Measurements from ENCODE around the gene MTUS2. TPM values are rescaled to one million over a fixed set of nuclear protein-coding genes. Genes with fewer than 3 reads are reported as not detected.

The MTUS2 gene
- total and polyA plus RNA-seq, 2 donors (not counting 1 experiment from before 2014, with no cell fraction given), result 0.06 TPM; not detected in 1

GRCh38 chr13:28826368-28826767 is 6.2 kb downstream of the MTUS2 start:
- Histone ChIP-seq H4K20me1 (ENCODE audit: control insufficient read depth, extremely low read depth, insufficient read depth, low read length) (no peaks in the 10 kb centered on the region), H3K9me3 (ENCODE audit: control insufficient read depth, insufficient read depth, low read depth, low read length) (no peaks in the 10 kb centered on the region), H3K9ac (ENCODE audit: insufficient read depth, low read length) (no peak overlapping the region), H2AFZ (ENCODE audit: low read length) (no peak overlapping the region), H3K79me2 (ENCODE audit: control insufficient read depth, insufficient read depth, low read length) (no peaks in the 10 kb centered on the region), H3K4me3 (replicated peaks in 1 of 4; ENCODE audit: control extremely low read depth in 1 of 4, insufficient read depth in 1 of 4, low read depth in 3 of 4, low read length in 4 of 4) (no peak overlapping the region), H3K4me1 (ENCODE audit: control insufficient read depth, extremely low read depth, insufficient read depth, low read length) (no peaks in the 10 kb centered on the region), H3K27me3 (ENCODE audit: control insufficient read depth, insufficient read depth, low read length) (no peaks in the 10 kb centered on the region), H3K36me3 (ENCODE audit: control insufficient read depth, insufficient read depth, low read length) (no peaks in the 10 kb centered on the region), H3K4me2 (ENCODE audit: extremely low read depth, insufficient read depth, low read length) (no peak overlapping the region), H3K27ac (ENCODE audit: insufficient read depth, low read length) (no peak overlapping the region)
- no peak for TF ChIP-seq CTCF (conservative IDR thresholded peaks at IDR 0.05 in 1 of 2, IDR thresholded peaks at IDR 0.05 in 1 of 2; ENCODE audit: low read depth in 1 of 2, low read length in 2 of 2)
- no peak for TF ChIP-seq EZH2 (IDR thresholded peaks at IDR 0.05; ENCODE audit: low read length, missing control alignments)
- no peak for DNase-seq (ENCODE audit: low read depth in 2 of 2)

DNA sequence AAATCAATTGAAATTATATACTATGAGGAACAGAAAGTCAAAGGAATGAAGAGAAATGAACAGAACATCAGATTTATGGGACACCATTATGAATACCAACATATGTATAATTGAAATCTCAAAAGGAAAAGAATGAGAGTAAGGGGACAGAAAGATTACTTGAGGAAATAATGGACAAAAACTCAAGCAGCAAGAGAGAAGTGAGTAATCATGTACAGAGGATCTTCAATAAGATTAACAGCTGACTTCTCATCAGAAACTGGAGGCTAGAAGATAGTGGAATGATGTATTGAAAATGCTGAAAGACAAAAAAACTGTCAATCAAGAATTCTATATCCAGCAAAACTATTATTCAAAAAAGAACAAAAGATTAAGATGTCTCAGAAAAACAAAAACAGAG is 10.4 kb downstream of the MTUS2 start:
- Histone ChIP-seq H3K4me2 (ENCODE audit: extremely low read depth, insufficient read depth, low read length) (no peak overlapping the region), H3K79me2 (ENCODE audit: control insufficient read depth, insufficient read depth, low read length) (no peaks in the 10 kb centered on the region), H3K9me3 (ENCODE audit: control insufficient read depth, insufficient read depth, low read depth, low read length) (no peaks in the 10 kb centered on the region), H4K20me1 (ENCODE audit: control insufficient read depth, extremely low read depth, insufficient read depth, low read length) (no peaks in the 10 kb centered on the region), H3K27ac (ENCODE audit: insufficient read depth, low read length) (no peak overlapping the region), H3K4me1 (ENCODE audit: control insufficient read depth, extremely low read depth, insufficient read depth, low read length) (no peaks in the 10 kb centered on the region), H3K27me3 (ENCODE audit: control insufficient read depth, insufficient read depth, low read length) (no peaks in the 10 kb centered on the region), H3K36me3 (ENCODE audit: control insufficient read depth, insufficient read depth, low read length) (no peaks in the 10 kb centered on the region), H3K4me3 (replicated peaks in 1 of 4; ENCODE audit: control extremely low read depth in 1 of 4, insufficient read depth in 1 of 4, low read depth in 3 of 4, low read length in 4 of 4) (no peak overlapping the region), H3K9ac (ENCODE audit: insufficient read depth, low read length) (no peak overlapping the region), H2AFZ (ENCODE audit: low read length) (no peak overlapping the region)
- no peak for TF ChIP-seq EZH2 (IDR thresholded peaks at IDR 0.05; ENCODE audit: low read length, missing control alignments)
- no peak for TF ChIP-seq CTCF (conservative IDR thresholded peaks at IDR 0.05 in 1 of 2, IDR thresholded peaks at IDR 0.05 in 1 of 2; ENCODE audit: low read depth in 1 of 2, low read length in 2 of 2)
- no peak for DNase-seq (ENCODE audit: low read depth in 2 of 2)

DNA sequence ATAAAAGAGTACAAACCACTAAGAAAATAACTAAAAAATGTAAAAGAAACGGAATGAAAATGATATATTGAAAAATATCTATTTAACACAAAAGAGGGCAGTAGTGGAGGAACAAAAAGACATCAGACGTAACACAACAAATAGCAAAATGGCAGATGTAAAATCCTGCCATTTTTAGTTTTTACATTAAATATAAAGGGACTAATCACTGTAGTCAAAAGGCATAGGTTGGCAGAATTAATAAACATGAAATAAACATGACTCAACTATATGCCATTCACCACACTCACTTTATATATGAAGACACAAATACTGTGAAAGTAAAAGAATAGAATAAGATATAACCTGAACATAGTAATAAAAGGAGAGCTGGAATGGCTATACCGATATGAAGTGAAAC is 11.0 kb downstream of the MTUS2 start:
- Histone ChIP-seq H3K27me3 (ENCODE audit: control insufficient read depth, insufficient read depth, low read length) (no peaks in the 10 kb centered on the region), H2AFZ (ENCODE audit: low read length) (no peak overlapping the region), H3K9me3 (ENCODE audit: control insufficient read depth, insufficient read depth, low read depth, low read length) (no peaks in the 10 kb centered on the region), H3K79me2 (ENCODE audit: control insufficient read depth, insufficient read depth, low read length) (no peaks in the 10 kb centered on the region), H3K4me1 (ENCODE audit: control insufficient read depth, extremely low read depth, insufficient read depth, low read length) (no peaks in the 10 kb centered on the region), H3K4me3 (replicated peaks in 1 of 4; ENCODE audit: control extremely low read depth in 1 of 4, insufficient read depth in 1 of 4, low read depth in 3 of 4, low read length in 4 of 4) (no peak overlapping the region), H3K36me3 (ENCODE audit: control insufficient read depth, insufficient read depth, low read length) (no peaks in the 10 kb centered on the region), H4K20me1 (ENCODE audit: control insufficient read depth, extremely low read depth, insufficient read depth, low read length) (no peaks in the 10 kb centered on the region), H3K4me2 (ENCODE audit: extremely low read depth, insufficient read depth, low read length) (no peak overlapping the region), H3K9ac (ENCODE audit: insufficient read depth, low read length) (no peak overlapping the region), H3K27ac (ENCODE audit: insufficient read depth, low read length) (no peak overlapping the region)
- no peak for DNase-seq (ENCODE audit: low read depth in 2 of 2)
- TF ChIP-seq CTCF (conservative IDR thresholded peaks at IDR 0.05 in 1 of 2, IDR thresholded peaks at IDR 0.05 in 1 of 2; ENCODE audit: low read depth in 1 of 2, low read length in 2 of 2), result no peak
- no peak for TF ChIP-seq EZH2 (IDR thresholded peaks at IDR 0.05; ENCODE audit: low read length, missing control alignments)
